Karpas-422 (cell line): ENCODE data around the gene ZNF790. TPM values are rescaled to one million over a fixed set of nuclear protein-coding genes. Genes with fewer than 3 reads are reported as not detected.

Source experiments
- DNase-seq: peaks from one replicate; pipeline ENCODE4 v3.0.0-alpha.2; 2015
- H2AFZ ChIP-seq: fragments of 200-600 bp; sonication (generic); 2 replicates; pipeline ENCODE4 v1.6.1; 2014; ENCODE audit warnings: antibody characterized with exemption, low read length, mixed read lengths
- H3K27ac ChIP-seq: fragments of 200-600 bp; sonication (generic); 2 replicates; pipeline ENCODE4 v1.5.1; 2014; ENCODE audit warnings: mild to moderate bottlenecking, low read length, moderate library complexity
- H3K27me3 ChIP-seq: fragments of 200-600 bp; sonication (generic); 2 replicates; pipeline ENCODE4 v1.6.1; 2014; ENCODE audit warnings: low read length, mixed read lengths
- H3K36me3 ChIP-seq: fragments of 200-600 bp; sonication (generic); 2 replicates; pipeline ENCODE4 v1.6.1; 2014; ENCODE audit warnings: low read length, mixed read lengths; ENCODE audit not compliant: insufficient read depth
- H3K4me1 ChIP-seq: fragments of 200-600 bp; sonication (generic); 2 replicates; pipeline ENCODE4 v1.6.1; 2014; ENCODE audit warnings: mild to moderate bottlenecking, low read length, mixed read lengths
- H3K4me2 ChIP-seq: fragments of 200-600 bp; sonication (generic); 2 replicates; pipeline ENCODE4 v1.6.1; 2014; ENCODE audit warnings: low read length, low read depth, mild to moderate bottlenecking; ENCODE audit not compliant: poor library complexity, severe bottlenecking
- H3K4me3 ChIP-seq: fragments of 200-600 bp; sonication (generic); 2 replicates; pipeline ENCODE4 v1.5.1; 2014; ENCODE audit warnings: mild to moderate bottlenecking, antibody characterized with exemption, low read length, mixed read lengths
- H3K79me2 ChIP-seq: fragments of 200-600 bp; sonication (generic); 2 replicates; pipeline ENCODE4 v1.6.1; 2014; ENCODE audit warnings: mild to moderate bottlenecking, low read length, mixed read lengths
- H3K9ac ChIP-seq: fragments of 200-600 bp; sonication (generic); 2 replicates; pipeline ENCODE4 v1.6.0; 2014; ENCODE audit warnings: low read length
- H3K9me2 ChIP-seq: fragments of 200-600 bp; sonication (generic), shearing (Covaris generic); replicated peaks from 2 replicates; pipeline ENCODE4 v1.6.0; 2014; ENCODE audit warnings: mild to moderate bottlenecking, low read length, moderate library complexity; ENCODE audit not compliant: insufficient read depth
- H3K9me3 ChIP-seq: fragments of 300-700, 200-600 bp; sonication (generic); 2 replicates; pipeline ENCODE4 v1.6.1; 2014; ENCODE audit warnings: low read length, mixed read lengths
- H4K20me1 ChIP-seq: fragments of 200-600 bp; sonication (generic); 2 replicates; pipeline ENCODE4 v1.6.1; 2014; ENCODE audit warnings: mild to moderate bottlenecking, antibody characterized with exemption, low read length, low read depth; ENCODE audit not compliant: insufficient read depth
- total RNA-seq: library from RNA; depleted of rRNA; stranded (reverse); fragments of >200 nt; shearing (Covaris generic); gene quantifications from 2 replicates; pipeline ENCODE4 v1.2.3, GENCODE V29; 2014; ENCODE audit warnings: low replicate concordance; rRNA removed

ZNF790 gene
- total RNA-seq: 10.5 and 16.1 TPM in 2 replicates

DNA sequence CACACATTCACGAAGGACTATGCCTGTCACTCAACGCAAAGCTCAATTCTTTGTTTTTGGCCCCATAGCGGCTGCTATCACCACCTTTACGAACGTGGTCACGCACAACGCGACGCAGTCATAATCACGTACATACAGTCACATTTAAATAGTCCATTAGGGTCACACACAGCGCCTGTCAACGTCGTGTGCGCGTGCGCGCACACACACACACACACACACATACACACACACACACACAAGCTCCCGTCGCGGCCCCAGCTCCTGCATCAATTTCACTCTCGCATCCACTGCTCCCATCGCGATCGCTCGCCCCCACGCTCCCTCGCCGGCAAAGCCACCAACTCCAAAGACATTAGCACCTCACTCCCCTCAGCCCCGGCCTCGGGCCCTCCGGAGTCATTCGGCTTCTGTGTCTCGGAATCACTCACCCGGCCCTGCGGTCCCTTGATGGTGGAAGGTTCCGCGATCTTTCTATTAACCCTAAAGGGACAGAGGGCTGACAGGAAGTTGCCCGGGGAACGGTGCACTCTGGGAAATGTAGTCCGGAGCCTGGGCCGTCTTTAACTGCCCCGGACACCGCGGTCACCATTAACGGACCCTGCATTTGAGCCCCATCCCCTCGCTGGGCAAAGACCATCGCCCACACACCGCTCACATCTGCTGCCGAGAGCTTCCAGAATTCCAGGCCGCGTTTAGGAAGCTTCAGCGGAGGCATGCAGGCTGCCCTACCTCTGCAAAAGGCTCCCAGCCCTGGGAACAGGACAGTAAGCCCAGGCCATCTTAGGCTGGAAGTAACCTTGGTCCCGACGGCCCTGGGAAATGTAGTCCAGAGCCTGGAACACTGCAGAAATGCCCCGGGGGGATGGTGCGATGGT, at the start of gene ZNF790:
ZNF790 (minus strand) TSS at position 482 of the 878 bp plus-strand sequence. CDS start 12,768 bp downstream, outside the sequence.
- H3K4me1 ChIP-seq: no peaks in the 10 kb centered on the region
- H2AFZ ChIP-seq: no peak within 1 kb of the TSS
- H3K79me2 ChIP-seq: peaks cover 61% of the 10 kb centered on the region
- H3K9ac ChIP-seq: no peak within 1 kb of the TSS
- no peak for DNase-seq
- peaks cover 47% of the 10 kb centered on the region for H3K9me3 ChIP-seq
- no peak within 1 kb of the TSS for H3K27ac ChIP-seq
- peaks cover 52% of the 10 kb centered on the region for H3K36me3 ChIP-seq
- H3K9me2 ChIP-seq: no peaks in the 10 kb centered on the region
- H3K27me3 ChIP-seq: no peaks in the 10 kb centered on the region
- no peak within 1 kb of the TSS for H3K4me2 ChIP-seq
- H4K20me1 ChIP-seq: no peaks in the 10 kb centered on the region
- H3K4me3 ChIP-seq: no peak within 1 kb of the TSS; the same call in 1 of the 2 replicates

DNA sequence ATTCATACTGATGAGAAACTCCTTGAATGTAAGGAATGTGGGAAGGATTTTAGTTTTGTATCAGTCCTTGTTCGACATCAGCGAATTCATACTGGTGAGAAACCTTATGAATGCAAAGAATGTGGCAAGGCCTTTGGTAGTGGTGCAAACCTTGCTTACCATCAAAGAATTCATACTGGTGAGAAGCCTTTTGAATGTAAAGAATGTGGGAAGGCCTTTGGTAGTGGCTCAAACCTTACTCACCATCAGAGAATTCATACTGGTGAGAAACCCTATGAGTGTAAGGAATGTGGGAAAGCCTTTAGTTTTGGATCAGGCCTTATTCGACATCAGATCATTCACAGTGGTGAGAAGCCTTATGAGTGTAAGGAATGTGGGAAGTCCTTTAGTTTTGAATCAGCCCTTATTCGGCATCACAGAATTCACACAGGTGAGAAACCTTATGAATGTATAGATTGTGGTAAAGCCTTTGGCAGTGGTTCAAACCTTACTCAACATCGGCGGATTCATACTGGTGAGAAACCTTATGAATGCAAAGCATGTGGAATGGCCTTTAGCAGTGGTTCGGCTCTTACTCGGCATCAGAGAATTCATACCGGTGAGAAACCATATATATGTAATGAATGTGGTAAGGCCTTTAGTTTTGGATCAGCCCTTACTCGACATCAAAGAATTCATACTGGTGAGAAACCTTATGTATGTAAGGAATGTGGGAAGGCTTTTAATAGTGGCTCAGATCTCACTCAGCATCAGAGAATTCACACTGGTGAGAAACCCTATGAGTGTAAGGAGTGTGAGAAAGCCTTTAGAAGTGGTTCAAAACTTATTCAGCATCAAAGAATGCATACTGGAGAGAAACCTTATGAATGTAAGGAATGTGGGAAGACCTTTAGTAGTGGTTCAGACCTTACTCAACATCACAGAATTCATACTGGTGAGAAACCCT, 39.1 kb upstream of the ZNF790 start:
- H2AFZ ChIP-seq: no peak overlapping the region
- H3K9me3 ChIP-seq: peaks cover 47% of the 10 kb centered on the region
- no peak overlapping the region for H3K4me3 ChIP-seq
- no peaks in the 10 kb centered on the region for H3K4me1 ChIP-seq
- no peaks in the 10 kb centered on the region for H3K79me2 ChIP-seq
- DNase-seq: no peak
- H3K9me2 ChIP-seq: no peaks in the 10 kb centered on the region
- H3K4me2 ChIP-seq: no peak overlapping the region
- no peak overlapping the region for H3K27ac ChIP-seq
- no peak overlapping the region for H3K9ac ChIP-seq
- no peaks in the 10 kb centered on the region for H3K27me3 ChIP-seq
- H4K20me1 ChIP-seq: no peaks in the 10 kb centered on the region
- peaks cover 36% of the 10 kb centered on the region for H3K36me3 ChIP-seq

DNA sequence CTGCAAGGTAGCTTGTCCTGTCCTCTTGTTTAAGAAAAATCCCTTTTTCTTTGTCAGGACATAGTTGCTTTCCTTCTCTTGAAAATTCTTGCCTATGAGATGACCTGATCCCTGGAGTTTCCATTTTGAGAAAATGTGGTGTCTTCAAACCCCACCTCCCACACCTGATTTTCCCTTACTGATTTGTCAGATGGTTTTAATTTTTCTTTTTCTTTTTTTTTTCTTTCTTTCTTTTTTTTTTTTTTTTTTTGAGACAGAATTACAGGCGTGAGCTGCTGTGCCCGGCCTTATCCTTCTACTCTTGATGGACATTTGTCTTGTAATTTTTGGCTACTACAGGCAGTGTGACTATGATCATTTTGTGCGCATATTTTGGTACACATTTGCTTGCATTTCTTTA, 13.7 kb upstream of the ZNF790 start:
- Histone ChIP-seq H3K9me2 (no peaks in the 10 kb centered on the region), H3K27ac (no peak overlapping the region), H3K9ac (peak overlapping the region; percentile 85), H3K27me3 (no peaks in the 10 kb centered on the region), H3K4me3 (peak overlapping the region; percentile 92), H3K79me2 (peaks cover 46% of the 10 kb centered on the region), H3K4me1 (peaks cover 12% of the 10 kb centered on the region), H3K9me3 (peaks cover 8% of the 10 kb centered on the region), H4K20me1 (no peaks in the 10 kb centered on the region), H2AFZ (no peak overlapping the region; the same call in 1 of the 2 replicates), H3K36me3 (peaks cover 37% of the 10 kb centered on the region), H3K4me2 (peak overlapping the region; percentile 85)
- no peak for DNase-seq

DNA sequence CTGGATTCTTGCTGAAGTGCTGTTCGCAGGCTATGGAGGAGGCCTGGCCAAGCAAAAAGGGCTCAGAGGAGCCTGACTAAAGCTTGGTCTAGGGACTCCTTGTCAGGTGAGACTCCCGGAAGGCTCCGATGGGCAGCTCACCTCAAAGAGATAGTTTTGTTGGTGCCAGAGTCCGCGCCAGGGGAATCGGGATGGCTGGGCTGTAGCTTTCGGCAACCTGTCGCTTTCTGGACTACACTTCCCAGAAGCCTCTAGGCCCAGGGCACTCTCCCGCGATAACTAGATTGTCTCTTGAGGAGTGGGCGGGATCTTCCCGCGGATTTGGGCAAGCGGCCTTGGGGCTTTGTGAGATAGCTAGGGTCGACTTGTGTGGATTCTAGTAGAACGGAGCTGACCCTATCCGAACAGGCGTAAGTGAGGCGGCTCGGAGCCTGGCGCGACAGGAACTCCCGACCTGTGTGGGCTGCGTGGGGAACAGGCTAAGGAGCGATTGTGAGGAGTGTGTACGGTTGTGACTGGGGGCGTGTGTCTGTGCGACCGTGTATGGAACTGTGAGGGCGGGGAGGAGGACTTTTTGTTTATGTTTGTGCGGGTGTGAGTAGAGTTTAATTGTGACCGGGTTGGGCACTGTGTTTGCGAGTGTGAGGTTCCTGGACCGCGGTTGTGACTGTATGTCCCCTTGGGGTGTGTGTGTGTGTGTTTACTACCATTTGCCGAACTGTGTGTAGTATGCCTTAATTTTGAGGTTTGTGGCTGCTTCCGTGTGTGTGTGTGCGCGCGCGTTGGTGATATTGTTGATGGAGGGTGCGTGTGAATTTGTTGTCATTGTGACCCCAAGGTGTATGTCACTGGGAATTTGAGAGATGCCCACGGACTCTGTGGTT, 12.6 kb upstream of the ZNF790 start, which contains the start of gene ZNF345:
ZNF345 (plus strand) TSS at position 318 of the 884 bp plus-strand sequence. CDS start 25,955 bp downstream, outside the sequence.
- Histone ChIP-seq H3K4me2 (peak within 1 kb of the TSS; percentile 85), H3K27me3 (no peaks in the 10 kb centered on the region), H3K36me3 (peaks cover 39% of the 10 kb centered on the region), H3K79me2 (peaks cover 53% of the 10 kb centered on the region), H3K9ac (peak within 1 kb of the TSS; percentile 85), H3K9me2 (no peaks in the 10 kb centered on the region), H3K27ac (peak within 1 kb of the TSS; percentile 48; the same call in 1 of the 2 replicates), H3K4me3 (peak within 1 kb of the TSS; percentile 92), H3K4me1 (peaks cover 12% of the 10 kb centered on the region), H2AFZ (peak within 1 kb of the TSS; percentile 94), H3K9me3 (peaks cover 8% of the 10 kb centered on the region), H4K20me1 (no peaks in the 10 kb centered on the region)
- DNase-seq: peak; percentile 98

DNA sequence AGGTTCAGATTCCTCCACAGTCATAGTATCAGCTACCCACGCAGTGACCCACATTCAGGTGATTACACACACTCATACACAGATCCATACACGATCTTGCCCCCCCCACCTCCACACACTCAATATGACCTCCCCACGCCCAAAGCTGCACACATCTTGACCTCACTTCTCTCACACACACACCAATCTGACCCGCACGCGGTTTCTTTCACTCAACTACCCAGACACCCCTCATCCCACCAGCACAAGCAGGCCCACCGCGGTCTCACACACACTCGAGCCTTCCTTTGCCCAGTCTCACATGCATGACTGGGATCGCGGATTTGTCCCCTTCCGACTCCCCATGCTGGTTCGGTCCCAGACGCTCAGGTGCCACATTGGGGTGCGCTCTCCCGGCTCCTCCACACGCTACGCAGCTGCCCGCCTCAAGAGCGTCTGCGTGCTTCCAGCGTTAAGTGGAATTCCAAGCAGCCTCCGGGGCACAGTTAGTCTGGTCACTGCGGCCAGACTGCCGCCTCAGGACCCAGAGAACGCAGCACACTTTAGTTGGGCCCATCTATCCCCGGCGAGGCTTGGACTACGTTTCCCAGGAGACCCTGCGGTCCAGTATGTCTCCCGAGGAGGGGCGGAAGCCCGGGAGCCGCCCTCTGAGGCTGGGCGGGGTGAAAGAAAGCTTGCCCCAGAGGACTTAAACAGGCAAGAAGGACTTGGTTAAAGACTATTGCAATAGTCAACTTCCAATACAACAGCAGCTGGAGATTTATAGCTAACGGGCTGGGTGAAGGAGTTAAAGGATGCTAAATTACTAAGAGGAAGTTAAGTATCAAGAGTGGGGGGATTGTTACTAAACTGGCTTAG, 11.7 kb upstream of the ZNF790 start:
- Histone ChIP-seq H3K9me3 (peaks cover 14% of the 10 kb centered on the region), H3K9ac (peak overlapping the region; percentile 85), H3K79me2 (peaks cover 59% of the 10 kb centered on the region), H3K36me3 (peaks cover 41% of the 10 kb centered on the region), H2AFZ (peak overlapping the region; percentile 94), H3K4me2 (peak overlapping the region; percentile 85), H4K20me1 (no peaks in the 10 kb centered on the region), H3K4me3 (peak overlapping the region; percentile 92), H3K9me2 (no peaks in the 10 kb centered on the region), H3K27me3 (no peaks in the 10 kb centered on the region), H3K4me1 (peaks cover 12% of the 10 kb centered on the region), H3K27ac (peak overlapping the region; percentile 48)
- peak; percentile 97 for DNase-seq

DNA sequence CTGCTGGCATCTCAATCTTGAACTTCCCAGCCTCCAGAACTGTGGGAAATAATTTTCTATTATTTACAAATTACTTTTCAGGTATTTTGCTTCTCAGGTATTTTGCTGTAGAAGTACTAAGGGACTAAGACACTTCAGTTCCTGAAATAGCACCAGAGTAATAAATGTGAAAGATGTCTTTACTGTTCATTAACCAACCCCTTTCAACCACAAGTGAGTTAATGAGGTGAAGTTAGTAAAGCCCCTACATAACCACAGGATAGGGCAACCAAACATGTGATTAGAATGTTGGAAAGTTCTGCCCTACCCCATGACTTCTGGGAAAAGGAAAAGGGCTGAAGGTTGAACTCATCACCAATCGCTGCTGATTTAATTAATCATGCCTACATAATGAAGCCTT, 9.8 kb upstream of the ZNF790 start:
- Histone ChIP-seq H3K9me2 (no peaks in the 10 kb centered on the region), H3K27me3 (no peaks in the 10 kb centered on the region), H3K9me3 (peaks cover 21% of the 10 kb centered on the region), H3K4me3 (peak overlapping the region; percentile 92; the same call in 1 of the 2 replicates), H3K79me2 (peaks cover 58% of the 10 kb centered on the region), H3K9ac (no peak overlapping the region), H2AFZ (no peak overlapping the region), H3K4me1 (peaks cover 12% of the 10 kb centered on the region), H4K20me1 (no peaks in the 10 kb centered on the region), H3K36me3 (peaks cover 44% of the 10 kb centered on the region), H3K4me2 (no peak overlapping the region), H3K27ac (no peak overlapping the region)
- no peak for DNase-seq
